ENCODE measurements around the gene NEK1. TPM values are rescaled to one million over a fixed set of nuclear protein-coding genes. Genes with fewer than 3 reads are reported as not detected.

NEK1 gene
- total and polyA plus RNA-seq, 2 of the 8 experiments (the other 6 are each of a cell fraction or from before 2014, with no cell fraction given), result 3.9 to 11.7 TPM

GRCh38 chr4:169618986-169619385 lies 6.6 kb upstream of the NEK1 start (continued):
- TF ChIP-seq CHD7 (IDR thresholded peaks at IDR 0.05; ENCODE audit: insufficient replicate concordance, low read length) (no peak), CBX8 (IDR thresholded peaks at IDR 0.05; ENCODE audit: borderline replicate concordance, low read depth, low read length) (no peak), ATF2 (IDR thresholded peaks at IDR 0.05; ENCODE audit: low read length) (no peak), CBX5 (IDR thresholded peaks at IDR 0.05; ENCODE audit: low read depth, low read length) (no peak), PHF8 (conservative IDR thresholded peaks at IDR 0.05; ENCODE audit: low read depth, low read length) (no peak), TEAD4 (IDR thresholded peaks at IDR 0.05; ENCODE audit: low read depth, low read length) (no peak), SUZ12 (IDR thresholded peaks at IDR 0.05; ENCODE audit: low read length) (no peak)
- TF ChIP-seq, protein P1, sequence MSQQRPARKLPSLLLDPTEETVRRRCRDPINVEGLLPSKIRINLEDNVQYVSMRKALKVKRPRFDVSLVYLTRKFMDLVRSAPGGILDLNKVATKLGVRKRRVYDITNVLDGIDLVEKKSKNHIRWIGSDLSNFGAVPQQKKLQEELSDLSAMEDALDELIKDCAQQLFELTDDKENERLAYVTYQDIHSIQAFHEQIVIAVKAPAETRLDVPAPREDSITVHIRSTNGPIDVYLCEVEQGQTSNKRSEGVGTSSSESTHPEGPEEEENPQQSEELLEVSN (IDR thresholded peaks at IDR 0.05), result no peak
